Dermis blood vessel endothelial cell (primary cell): Measurements from ENCODE around the gene KIAA0232. TPM values are rescaled to one million over a fixed set of nuclear protein-coding genes. Genes with fewer than 3 reads are reported as not detected.

ENCODE experiments used
- DNase-seq: peaks from one replicate; pipeline ENCODE4 v3.0.0; 2010
- total RNA-seq: library from RNA; depleted of rRNA; stranded (reverse); fragments of >200 nt; gene quantifications from 2 replicates; pipeline ENCODE4 v1.2.3, GENCODE V29; 2014

KIAA0232 gene
- 16.7 and 20.1 TPM in 2 replicates for total RNA-seq

- peak; percentile 94 for DNase-seq
Measured at GRCh38 chr4:6782147-6782845, at the start of gene KIAA0232. KIAA0232 (plus strand) TSS chr4:6782727; CDS start chr4:6824454, 41,727 bp downstream.

- no peak for DNase-seq
Measured at GRCh38 chr4:6733358-6734164, 49.0 kb upstream of the KIAA0232 start.

- no peak for DNase-seq
Measured at GRCh38 chr4:6734165-6734786, 48.3 kb upstream of the KIAA0232 start.

- DNase-seq = no peak
Measured at GRCh38 chr4:6739920-6740319, 42.6 kb upstream of the KIAA0232 start.

- no peak for DNase-seq
Measured at GRCh38 chr4:6740347-6740746, 42.2 kb upstream of the KIAA0232 start.

- no peak for DNase-seq
Measured at GRCh38 chr4:6742507-6742906, 40.0 kb upstream of the KIAA0232 start.

- no peak for DNase-seq
Measured at GRCh38 chr4:6742989-6743388, 39.5 kb upstream of the KIAA0232 start.

GRCh38 chr4:6746721-6747293 is 35.7 kb upstream of the KIAA0232 start:
- no peak for DNase-seq

- no peak for DNase-seq
Measured at GRCh38 chr4:6747294-6748051, 35.1 kb upstream of the KIAA0232 start.

- no peak for DNase-seq
Measured at GRCh38 chr4:6748286-6748685, 34.2 kb upstream of the KIAA0232 start.

- DNase-seq = peak; percentile 58
Measured at GRCh38 chr4:6749340-6750171, 33.0 kb upstream of the KIAA0232 start.

GRCh38 chr4:6750286-6751221 is 32.0 kb upstream of the KIAA0232 start:
- DNase-seq = no peak

- DNase-seq = no peak
Measured at GRCh38 chr4:6751611-6752485, 30.7 kb upstream of the KIAA0232 start.

GRCh38 chr4:6752486-6752829 is 30.1 kb upstream of the KIAA0232 start:
- DNase-seq = no peak

GRCh38 chr4:6753103-6753560 is 29.4 kb upstream of the KIAA0232 start:
- no peak for DNase-seq

- no peak for DNase-seq
Measured at GRCh38 chr4:6753891-6754290, 28.6 kb upstream of the KIAA0232 start.

- DNase-seq = no peak
Measured at GRCh38 chr4:6754481-6755087, 27.9 kb upstream of the KIAA0232 start.

GRCh38 chr4:6755088-6755753 is 27.3 kb upstream of the KIAA0232 start:
- DNase-seq = no peak
